ENCODE data around the gene ISX.

ISX gene

DNA sequence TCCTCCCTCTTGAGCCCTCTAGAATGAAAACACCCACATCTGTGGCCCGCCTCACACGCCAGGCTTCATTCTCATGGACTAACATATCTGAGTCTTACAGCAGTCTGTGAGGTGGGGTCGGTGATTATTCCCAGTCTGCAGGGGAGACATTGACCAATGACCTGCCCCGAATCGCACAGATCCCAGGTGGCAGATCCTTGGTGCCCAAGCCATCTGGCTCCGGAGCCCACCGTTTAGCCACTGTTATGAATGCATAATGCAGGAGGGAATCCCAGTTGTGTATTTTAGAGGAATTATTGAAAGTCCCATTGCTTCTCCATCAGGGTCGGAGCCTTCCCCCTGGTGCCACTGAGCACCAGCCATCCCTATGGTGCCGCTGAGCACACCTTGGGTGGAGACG lies 47.4 kb downstream of the ISX start:
- Histone ChIP-seq H3K4me1 (ENCODE audit: control insufficient read depth in 1 of 2, insufficient read depth in 1 of 2, low read depth in 1 of 2, low read length in 1 of 2) (no peaks in the 10 kb centered on the region), H3K36me3 (no peaks in the 10 kb centered on the region), H3K9me3 (no peaks in the 10 kb centered on the region), H3K27ac (no peak overlapping the region), H3K4me3 (ENCODE audit: low read depth in 1 of 2, low read length in 1 of 2) (no peak overlapping the region), H3K27me3 (no peaks in the 10 kb centered on the region)
- TF ChIP-seq, protein P1, sequence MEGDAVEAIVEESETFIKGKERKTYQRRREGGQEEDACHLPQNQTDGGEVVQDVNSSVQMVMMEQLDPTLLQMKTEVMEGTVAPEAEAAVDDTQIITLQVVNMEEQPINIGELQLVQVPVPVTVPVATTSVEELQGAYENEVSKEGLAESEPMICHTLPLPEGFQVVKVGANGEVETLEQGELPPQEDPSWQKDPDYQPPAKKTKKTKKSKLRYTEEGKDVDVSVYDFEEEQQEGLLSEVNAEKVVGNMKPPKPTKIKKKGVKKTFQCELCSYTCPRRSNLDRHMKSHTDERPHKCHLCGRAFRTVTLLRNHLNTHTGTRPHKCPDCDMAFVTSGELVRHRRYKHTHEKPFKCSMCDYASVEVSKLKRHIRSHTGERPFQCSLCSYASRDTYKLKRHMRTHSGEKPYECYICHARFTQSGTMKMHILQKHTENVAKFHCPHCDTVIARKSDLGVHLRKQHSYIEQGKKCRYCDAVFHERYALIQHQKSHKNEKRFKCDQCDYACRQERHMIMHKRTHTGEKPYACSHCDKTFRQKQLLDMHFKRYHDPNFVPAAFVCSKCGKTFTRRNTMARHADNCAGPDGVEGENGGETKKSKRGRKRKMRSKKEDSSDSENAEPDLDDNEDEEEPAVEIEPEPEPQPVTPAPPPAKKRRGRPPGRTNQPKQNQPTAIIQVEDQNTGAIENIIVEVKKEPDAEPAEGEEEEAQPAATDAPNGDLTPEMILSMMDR (IDR thresholded peaks at IDR 0.05), result no peak

DNA sequence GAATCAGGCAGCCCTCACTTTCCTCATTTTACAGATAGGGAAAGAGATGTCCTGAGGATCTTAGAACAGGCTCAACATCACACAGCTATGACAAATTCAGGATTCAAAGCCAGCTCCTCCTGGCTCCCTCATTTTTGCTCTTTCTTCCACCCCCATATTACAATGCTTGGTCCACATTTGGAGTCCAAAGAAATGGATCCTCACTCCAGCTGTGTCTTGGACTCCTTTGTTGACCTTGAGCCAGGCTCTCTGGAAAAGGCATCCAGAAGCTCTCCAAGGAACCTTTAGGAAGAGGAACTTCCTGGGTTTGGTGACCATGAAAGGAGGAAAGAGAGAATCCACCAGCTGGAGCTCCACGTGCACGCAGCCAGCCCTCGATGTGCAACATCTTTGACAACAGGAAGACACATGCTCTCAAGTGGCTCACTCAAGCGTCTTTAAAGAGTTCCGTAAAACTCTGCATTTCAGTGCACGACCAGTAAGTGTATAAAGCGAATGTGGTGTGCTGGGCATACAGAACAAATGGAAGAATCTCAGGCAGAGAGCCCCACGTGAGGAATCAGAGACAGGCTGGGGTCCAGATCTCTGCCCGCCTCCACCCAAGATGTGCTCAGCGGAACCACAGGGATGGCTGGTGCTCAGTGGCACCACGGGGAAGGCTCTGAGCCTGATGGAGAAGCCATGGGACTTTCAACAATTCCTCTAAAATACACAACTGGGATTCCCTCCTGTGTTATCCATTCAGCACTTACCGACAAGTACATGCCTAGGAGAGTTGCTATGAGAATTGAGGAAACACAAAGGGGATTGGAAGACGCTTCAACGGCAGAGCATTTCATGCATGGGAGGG lies 48.4 kb downstream of the ISX start:
- Histone ChIP-seq H3K9me3 (no peaks in the 10 kb centered on the region), H3K4me3 (ENCODE audit: low read depth in 1 of 2, low read length in 1 of 2) (no peak overlapping the region), H3K27me3 (no peaks in the 10 kb centered on the region), H3K27ac (no peak overlapping the region), H3K4me1 (ENCODE audit: control insufficient read depth in 1 of 2, insufficient read depth in 1 of 2, low read depth in 1 of 2, low read length in 1 of 2) (no peaks in the 10 kb centered on the region), H3K36me3 (no peaks in the 10 kb centered on the region)
- TF ChIP-seq, protein P1 (IDR thresholded peaks at IDR 0.05), result no peak

DNA sequence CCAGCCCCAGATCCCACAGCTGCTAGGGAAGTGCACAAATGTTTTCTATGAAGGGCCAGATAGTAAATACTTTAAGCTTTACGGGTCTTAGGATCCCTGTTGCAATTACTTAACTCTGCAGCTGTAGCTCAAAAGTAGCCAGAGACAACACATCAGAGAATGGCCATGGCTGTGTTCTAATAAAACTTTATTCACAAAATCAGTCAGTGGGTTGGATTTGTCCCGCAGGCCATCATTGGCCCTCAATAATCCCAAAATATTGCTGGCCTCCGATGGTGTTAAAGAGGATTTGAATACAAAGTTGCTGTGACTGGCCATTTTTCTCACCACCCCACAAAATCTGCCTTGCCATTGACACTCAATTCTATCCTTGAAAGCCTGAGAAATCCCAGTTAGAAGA lies 49.6 kb downstream of the ISX start:
- Histone ChIP-seq H3K27me3 (no peaks in the 10 kb centered on the region), H3K4me1 (ENCODE audit: control insufficient read depth in 1 of 2, insufficient read depth in 1 of 2, low read depth in 1 of 2, low read length in 1 of 2) (no peaks in the 10 kb centered on the region), H3K27ac (no peak overlapping the region), H3K4me3 (ENCODE audit: low read depth in 1 of 2, low read length in 1 of 2) (no peak overlapping the region), H3K9me3 (no peaks in the 10 kb centered on the region), H3K36me3 (no peaks in the 10 kb centered on the region)
- TF ChIP-seq, protein P1 (IDR thresholded peaks at IDR 0.05), result no peak

DNA sequence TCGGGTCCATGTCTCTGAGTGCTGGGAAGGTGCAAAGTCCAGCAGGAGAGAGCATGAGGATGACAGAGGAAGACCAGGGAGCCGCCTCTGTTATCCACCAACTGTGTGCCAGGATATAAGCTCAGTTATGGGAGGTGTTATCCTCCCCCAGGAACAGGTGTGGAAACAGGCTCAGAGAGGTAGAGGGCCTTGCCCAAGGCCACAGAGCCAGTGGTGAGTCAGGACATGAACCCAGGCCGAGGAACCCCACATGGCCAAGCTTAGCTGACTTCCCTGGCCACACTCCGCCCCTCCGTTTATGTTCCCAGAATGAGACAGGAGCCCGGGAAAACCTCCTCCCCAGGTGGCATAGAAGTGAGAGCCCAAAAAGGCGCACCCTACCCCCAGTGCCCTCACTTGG lies 50.3 kb downstream of the ISX start:
- TF ChIP-seq, protein P1 (IDR thresholded peaks at IDR 0.05), result no peak
- Histone ChIP-seq H3K27ac (no peak overlapping the region), H3K4me1 (ENCODE audit: control insufficient read depth in 1 of 2, insufficient read depth in 1 of 2, low read depth in 1 of 2, low read length in 1 of 2) (no peaks in the 10 kb centered on the region), H3K36me3 (no peaks in the 10 kb centered on the region), H3K27me3 (no peaks in the 10 kb centered on the region), H3K4me3 (ENCODE audit: low read depth in 1 of 2, low read length in 1 of 2) (no peak overlapping the region), H3K9me3 (no peaks in the 10 kb centered on the region)

DNA sequence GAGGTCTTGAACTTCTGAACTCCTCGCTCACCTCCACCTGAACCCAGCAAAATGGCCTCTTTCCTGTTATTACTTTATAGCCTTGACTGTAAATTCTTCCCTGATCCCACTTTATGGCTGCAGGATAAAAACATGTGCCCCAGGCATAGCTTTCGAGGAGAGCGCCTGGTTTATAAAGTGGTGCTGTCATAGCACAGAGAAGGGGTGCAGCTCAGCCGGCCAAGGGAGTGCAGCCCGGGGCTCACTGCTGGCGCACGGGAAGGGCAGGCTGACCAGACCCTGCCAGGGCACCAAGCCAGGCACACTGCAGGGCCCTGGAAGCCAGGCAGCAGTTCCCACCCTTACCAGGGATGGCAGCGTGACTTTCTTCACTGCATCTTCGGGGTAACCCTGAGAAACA lies 50.9 kb downstream of the ISX start:
- no peaks in the 10 kb centered on the region for H3K36me3 ChIP-seq
- H3K9me3 ChIP-seq, result no peaks in the 10 kb centered on the region
- TF ChIP-seq, protein P1 (IDR thresholded peaks at IDR 0.05), result no peak
- no peak overlapping the region for H3K4me3 ChIP-seq (ENCODE audit: low read depth in 1 of 2, low read length in 1 of 2)
- no peaks in the 10 kb centered on the region for H3K27me3 ChIP-seq
- H3K4me1 ChIP-seq (ENCODE audit: control insufficient read depth in 1 of 2, insufficient read depth in 1 of 2, low read depth in 1 of 2, low read length in 1 of 2), result no peaks in the 10 kb centered on the region
- H3K27ac ChIP-seq, result no peak overlapping the region

Measured in neutrophil (primary cell).